Stimulated activated CD8-positive, alpha-beta memory T cell treated with anti-CD3 and anti-CD28 coated beads, Interleukin-7, amount 100 ng/mL, for 4 hours (primary cell): ENCODE results near the gene ADIPOQ.
"Not testable (repeated sequence)": the region's sequence is repeated elsewhere in the genome, so short reads cannot be mapped to it uniquely, and the experiment has no call there.

ENCODE experiments used
- DNase-seq, 2 donors: peaks; one replicate each; pipeline ENCODE4 v3.0.0-alpha.2; 2020; ENCODE audit warnings: low read depth in 2 of 2

The ADIPOQ gene

DNA sequence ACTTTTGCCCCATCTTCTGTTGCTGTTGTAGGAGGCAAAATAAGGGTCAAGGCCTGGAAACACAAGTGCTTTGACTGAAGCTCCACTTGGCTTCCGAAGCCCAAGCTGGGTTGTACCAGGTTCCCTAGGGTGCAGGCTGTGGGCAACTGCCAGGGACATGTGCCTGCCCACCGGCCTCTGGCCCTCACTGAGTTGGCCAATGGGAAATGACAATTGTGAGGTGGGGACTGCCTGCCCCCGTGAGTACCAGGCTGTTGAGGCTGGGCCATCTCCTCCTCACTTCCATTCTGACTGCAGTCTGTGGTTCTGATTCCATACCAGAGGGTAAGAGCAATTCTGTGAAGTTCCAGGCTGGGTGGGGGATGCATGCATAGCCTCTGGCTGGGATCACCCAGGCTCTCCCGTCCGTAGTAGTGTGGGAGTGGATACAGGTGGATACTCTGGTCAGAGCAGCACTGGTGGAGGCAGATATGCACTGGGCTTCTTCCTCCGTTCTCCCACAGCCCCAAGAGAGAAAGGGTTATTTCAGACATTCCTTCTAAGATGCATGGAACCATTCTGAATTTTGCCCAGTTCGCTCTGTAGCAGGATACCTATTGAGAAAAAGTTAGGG lies at the start of gene ADIPOQ:
Gene ADIPOQ, plus strand, starts transcription at position 285 of the 613 bp plus-strand sequence. CDS start 10,349 bp downstream, outside the sequence.
- no peak for DNase-seq

- DNase-seq: no peak
Observed at GRCh38 chr3:186798239-186798874, 44.2 kb upstream of the ADIPOQ start.

- no peak for DNase-seq
Observed at GRCh38 chr3:186800285-186800684, 42.2 kb upstream of the ADIPOQ start.

GRCh38 chr3:186802701-186803100 lies 39.8 kb upstream of the ADIPOQ start:
- DNase-seq: no peak

DNA sequence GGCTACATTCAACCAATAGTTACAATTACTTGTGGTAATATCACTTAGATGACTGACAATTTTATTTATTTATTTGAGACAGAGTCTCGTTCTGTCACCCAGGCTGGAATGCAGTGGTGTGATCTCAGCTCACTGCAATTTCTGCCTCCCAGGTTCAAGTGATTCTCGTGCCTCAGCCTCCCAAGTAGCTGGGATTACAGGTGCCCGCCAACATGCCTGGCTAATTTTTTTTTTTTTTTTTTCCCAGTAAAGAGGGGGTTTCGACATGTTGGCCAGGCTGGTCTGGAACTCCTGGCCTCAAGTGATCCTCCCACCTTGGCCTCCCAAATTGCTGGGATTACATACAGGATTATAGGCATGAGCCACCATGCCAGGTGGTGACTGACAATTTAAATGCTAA lies 39.1 kb upstream of the ADIPOQ start:
- DNase-seq: not testable (repeated sequence)

DNA sequence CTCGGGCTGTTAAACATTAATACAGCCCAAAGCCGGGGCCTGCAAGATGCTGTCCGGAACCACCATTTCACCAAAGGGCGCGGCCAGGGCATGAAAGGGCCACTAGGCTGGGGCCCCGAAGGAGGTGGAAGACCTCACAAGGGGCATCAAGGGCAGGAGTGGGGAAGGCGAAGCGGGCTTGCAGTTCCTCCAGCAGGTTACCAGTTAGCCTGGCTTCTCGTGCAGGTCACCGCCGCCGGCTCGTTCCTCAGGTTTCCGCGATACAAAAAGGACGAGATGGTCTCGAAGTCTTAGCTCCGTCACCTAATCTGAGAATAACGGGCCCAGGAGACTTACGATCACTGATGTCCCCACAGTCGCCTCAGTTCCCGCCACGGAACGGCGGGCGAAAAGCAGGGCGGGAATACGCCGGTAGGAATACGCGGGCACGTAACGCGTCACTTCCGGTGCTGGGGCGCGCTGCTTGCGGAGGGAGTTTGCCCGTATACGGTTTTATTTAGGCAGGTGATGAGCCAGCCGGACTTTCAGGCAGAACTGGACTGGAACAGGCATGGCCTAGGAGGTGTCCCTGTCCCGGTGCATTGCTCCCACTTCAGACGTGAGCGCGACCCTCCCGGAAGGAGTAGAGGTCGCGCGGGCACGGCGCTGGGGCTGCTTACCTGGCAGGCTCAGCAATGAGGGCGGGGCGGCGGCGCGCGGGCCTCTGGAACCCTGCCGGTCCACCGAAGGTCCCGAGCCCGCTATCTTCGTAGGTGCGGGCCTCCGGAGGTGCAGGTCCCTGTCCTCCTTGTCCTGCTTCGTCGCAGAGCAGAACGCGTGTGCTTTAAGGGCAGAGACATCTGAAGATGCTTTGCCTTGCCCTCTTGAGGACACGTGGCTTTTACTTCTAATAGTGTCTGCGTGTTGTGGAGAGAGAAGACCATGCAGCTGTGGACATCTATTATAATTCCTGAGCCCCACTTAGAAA lies 36.1 kb upstream of the ADIPOQ start, which contains the start of gene RFC4:
Gene RFC4, minus strand, starts transcription at position 394 of the 967 bp plus-strand sequence. CDS start 1,769 bp downstream, outside the sequence.
- peak; percentile 74 to 77 for DNase-seq

GRCh38 chr3:186807231-186807630 lies 35.3 kb upstream of the ADIPOQ start:
- DNase-seq: no peak

DNA sequence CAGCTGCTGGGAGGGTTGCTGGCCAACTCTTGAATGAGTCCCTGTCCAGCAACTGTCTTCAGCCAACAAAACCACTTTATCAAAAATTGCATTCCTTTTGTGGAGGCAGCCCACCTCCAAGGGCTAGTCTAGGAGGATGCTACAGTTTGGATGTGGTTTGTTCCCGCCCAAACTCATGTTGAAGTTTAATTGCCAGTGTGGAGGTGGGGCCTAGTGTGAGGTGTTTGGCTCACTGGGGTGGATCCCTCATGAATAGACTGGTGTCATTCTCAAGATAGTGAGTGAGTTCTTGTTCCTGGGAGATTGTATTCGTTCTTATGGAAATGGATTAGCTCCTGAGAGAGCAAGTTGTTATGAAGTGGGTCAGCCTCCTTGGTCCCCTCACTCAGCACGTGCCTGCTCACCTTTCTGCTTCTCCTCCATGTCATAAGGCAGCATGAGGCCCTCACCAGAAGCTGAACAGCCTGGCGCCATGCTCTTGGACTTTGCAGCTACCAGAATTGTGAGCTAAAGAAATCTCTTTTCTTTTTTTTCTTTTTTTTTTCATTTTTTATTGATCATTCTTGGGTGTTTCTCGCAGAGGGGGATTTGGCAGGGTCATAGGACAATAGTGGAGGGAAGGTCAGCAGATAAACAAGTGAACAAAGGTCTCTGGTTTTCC lies 32.0 kb upstream of the ADIPOQ start:
- no peak for DNase-seq

- DNase-seq: not testable (repeated sequence)
Observed at GRCh38 chr3:186811313-186811712, 31.2 kb upstream of the ADIPOQ start.

DNA sequence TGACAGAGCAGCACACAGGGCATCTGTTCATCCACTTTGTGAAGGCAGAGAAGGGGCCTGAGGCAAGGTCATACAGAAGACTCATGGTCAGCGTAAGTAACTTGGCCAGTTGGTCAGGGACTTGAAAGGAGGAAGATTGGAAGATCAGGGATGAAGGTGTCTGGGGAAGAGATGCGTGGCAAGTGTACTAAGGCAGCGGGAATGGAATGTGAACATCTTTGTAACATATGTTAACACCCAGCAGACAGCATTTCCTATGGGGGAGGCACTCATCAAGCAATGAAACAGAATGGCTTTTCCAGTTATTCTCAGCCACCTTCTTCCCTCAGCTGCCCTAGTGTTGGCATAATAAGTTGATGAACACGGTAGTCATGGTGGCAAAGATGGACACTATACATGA lies 28.4 kb upstream of the ADIPOQ start:
- DNase-seq: no peak

DNA sequence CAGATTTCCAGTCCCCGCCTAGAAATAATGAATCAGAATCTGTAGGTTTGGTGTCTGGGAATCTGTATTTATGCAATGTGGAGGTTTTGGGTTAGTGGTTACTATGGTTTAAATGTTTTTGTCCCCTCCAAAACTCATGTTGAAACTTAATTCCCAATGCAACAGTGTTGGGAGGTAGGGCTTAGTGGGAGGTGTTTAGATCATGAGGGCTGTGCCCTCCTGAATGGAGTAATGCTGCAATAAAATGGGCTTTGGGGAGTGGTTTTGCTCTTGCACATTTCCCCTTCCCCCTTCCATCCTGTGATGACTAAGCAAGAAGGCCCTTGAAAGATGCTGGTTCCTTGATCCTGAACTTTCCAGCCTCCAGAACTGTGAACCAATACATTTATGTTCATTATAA lies 27.1 kb upstream of the ADIPOQ start:
- DNase-seq: no peak

GRCh38 chr3:186818516-186818915 lies 24.0 kb upstream of the ADIPOQ start:
- DNase-seq: no peak

DNA sequence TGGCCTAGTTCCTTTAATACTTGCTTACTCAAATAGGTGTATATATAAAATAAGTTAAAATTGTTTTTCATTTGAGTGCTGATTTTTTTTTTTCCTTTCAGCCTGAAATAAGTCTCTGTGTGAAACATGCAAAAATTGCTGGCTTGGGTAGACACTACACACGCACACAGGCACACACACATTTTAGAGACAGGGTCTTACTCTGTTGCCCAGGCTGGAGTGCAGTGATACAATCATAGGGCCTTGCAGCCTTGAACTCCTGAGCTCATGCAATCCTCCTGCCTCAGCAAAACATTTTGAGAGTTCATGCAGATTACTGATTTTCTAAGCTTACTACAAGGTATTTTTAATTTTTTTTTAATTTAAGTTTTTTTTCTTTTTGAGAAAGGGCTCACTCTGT lies 23.6 kb upstream of the ADIPOQ start:
- DNase-seq: no peak

DNA sequence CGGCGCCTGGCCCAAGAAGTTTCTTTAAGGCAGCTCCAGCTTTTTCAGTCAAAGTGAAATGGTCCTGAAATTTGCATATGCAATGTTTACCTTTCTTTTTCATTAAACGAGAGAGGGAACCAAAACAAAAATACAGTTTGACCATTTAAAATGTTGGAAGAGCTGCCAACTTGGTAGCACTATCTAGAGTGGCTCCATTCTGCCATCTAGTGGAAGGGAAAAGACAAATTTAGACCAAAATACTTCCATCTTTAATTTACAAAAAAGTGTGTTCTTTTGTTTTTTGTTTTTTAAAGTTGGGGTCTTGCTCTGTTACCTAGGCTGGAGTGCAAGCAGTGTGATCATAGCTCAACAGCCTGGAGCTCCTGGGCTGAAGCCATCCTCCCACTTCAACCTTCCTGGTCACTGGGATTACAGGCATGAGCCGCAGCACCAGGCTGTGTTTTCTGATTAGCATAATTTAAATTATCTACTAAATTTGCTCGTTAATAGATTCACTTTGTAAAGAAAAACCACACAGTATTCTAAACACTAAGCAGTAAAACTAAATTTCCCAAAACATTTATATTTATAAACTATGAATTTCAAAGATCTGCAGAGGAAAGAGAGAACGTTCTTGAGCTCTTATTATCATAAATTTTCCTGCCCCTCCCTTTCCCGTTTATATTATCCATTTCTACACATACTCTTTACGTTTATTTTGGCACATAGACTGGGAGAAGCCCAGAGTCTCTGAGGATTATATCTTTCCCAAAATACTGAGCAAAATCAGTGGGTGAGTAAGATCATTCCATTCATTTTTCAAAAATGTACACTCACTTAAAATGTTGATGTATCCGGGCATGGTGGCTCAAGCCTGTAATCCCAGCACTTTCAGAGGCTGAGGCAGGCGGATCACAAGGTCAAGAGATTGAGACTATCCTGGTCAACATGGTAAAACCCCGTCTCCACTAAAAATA lies 20.8 kb upstream of the ADIPOQ start:
- no peak for DNase-seq

- DNase-seq: not testable (repeated sequence)
Observed at GRCh38 chr3:186822388-186822759, 20.1 kb upstream of the ADIPOQ start.

DNA sequence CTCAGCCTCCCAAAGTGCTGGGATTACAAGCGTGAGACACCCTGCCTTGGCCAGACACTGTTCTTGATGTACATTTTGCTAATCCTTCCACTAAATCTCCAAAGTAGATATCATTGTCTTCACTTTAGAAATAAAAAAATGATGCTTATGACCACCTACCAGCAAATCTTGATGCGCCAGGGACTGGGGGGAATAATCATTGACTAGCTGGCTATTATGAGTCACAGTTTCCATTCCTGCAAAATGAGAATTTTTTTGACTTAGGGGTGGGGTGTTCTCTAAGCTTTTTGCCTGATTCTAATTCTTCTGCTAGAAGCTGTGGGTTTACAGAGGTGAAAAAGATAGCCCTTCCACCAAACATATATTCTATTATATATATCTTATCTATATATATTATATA lies 19.1 kb upstream of the ADIPOQ start:
- no peak for DNase-seq

GRCh38 chr3:186824430-186825139 lies 17.9 kb upstream of the ADIPOQ start:
- no peak for DNase-seq

GRCh38 chr3:186825294-186825821 lies 17.2 kb upstream of the ADIPOQ start:
- peak in 1 of 2 donors; percentile 21 for DNase-seq

DNA sequence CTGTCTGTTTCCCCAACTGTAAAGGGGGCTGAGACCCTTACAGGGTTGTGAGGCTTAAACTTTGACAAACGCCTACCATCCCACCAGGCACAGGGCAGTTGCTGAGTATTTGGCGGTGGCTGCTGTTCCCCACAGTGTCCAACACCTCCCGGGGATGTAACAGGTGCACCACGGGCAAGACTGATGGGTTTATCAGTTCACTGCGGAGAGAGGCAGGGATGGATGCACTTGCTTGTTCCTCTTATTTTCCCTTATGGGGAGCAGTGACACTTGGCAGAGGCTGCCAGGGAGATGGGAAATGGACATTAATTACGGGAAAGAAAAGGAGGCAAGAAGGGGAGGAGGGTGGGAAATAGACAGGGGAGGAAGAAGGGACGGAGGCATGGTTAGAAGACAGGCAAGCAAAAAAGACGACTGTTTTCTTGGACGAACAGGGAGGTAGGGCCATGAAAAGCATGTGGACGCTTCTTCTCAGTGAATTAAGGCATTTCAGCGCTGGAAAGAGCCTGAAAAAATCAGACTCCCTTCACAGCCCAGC lies 16.6 kb upstream of the ADIPOQ start:
- DNase-seq: no peak
